ENCODE measurements around the gene FMO1. TPM values are rescaled to one million over a fixed set of nuclear protein-coding genes. Genes with fewer than 3 reads are reported as not detected.

FMO1 gene, protein sequence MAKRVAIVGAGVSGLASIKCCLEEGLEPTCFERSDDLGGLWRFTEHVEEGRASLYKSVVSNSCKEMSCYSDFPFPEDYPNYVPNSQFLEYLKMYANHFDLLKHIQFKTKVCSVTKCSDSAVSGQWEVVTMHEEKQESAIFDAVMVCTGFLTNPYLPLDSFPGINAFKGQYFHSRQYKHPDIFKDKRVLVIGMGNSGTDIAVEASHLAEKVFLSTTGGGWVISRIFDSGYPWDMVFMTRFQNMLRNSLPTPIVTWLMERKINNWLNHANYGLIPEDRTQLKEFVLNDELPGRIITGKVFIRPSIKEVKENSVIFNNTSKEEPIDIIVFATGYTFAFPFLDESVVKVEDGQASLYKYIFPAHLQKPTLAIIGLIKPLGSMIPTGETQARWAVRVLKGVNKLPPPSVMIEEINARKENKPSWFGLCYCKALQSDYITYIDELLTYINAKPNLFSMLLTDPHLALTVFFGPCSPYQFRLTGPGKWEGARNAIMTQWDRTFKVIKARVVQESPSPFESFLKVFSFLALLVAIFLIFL
- total RNA-seq: 0.49 TPM
- long read RNA-seq, partial matches to known transcripts: 0 of 1 reads
- long read RNA-seq, other reads (novel, unspliced or antisense): 1 of 1 reads

DNA sequence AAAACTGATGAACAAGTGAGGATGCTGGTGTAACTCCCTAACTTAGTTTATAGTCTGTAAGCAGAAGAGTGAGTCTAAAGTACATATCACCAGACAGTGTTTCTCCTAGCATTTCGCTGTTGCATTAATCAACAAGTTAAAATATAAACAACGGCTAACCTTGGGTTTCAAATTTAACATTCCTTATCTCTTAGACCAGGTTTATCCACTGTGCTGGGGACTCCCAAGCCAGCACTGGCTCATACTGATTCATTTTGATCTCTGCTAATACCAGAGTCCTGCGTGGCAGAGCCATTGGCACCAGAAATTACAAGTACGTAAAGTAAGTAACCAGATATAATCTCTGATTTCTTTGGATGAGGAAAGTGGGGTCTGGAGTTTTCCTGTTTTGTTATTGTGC, at the start of gene FMO1:
Gene FMO1, plus strand, starts transcription at position 193 of the 400 bp plus-strand sequence. CDS start 9,594 bp downstream, outside the sequence.
- DNase-seq: no peak
- Histone ChIP-seq H3K9me3 (replicated peaks) (no peaks in the 10 kb centered on the region), H3K36me3 (no peaks in the 10 kb centered on the region), H3K27me3 (ENCODE audit: low read depth) (peaks cover 22% of the 10 kb centered on the region), H3K4me1 (peaks cover 9% of the 10 kb centered on the region), H3K4me3 (no peak within 1 kb of the TSS), H3K27ac (replicated peaks) (no peak within 1 kb of the TSS)
- TF ChIP-seq, protein P1, sequence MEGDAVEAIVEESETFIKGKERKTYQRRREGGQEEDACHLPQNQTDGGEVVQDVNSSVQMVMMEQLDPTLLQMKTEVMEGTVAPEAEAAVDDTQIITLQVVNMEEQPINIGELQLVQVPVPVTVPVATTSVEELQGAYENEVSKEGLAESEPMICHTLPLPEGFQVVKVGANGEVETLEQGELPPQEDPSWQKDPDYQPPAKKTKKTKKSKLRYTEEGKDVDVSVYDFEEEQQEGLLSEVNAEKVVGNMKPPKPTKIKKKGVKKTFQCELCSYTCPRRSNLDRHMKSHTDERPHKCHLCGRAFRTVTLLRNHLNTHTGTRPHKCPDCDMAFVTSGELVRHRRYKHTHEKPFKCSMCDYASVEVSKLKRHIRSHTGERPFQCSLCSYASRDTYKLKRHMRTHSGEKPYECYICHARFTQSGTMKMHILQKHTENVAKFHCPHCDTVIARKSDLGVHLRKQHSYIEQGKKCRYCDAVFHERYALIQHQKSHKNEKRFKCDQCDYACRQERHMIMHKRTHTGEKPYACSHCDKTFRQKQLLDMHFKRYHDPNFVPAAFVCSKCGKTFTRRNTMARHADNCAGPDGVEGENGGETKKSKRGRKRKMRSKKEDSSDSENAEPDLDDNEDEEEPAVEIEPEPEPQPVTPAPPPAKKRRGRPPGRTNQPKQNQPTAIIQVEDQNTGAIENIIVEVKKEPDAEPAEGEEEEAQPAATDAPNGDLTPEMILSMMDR (IDR thresholded peaks at IDR 0.05; ENCODE audit: borderline replicate concordance): no peak
- intact Hi-C loops (cut with micrococcal nuclease): loop anchor here (5.0 kb wide), 1 partner anchor 64 kb away; the partner anchor contains the start of gene FMO4

DNA sequence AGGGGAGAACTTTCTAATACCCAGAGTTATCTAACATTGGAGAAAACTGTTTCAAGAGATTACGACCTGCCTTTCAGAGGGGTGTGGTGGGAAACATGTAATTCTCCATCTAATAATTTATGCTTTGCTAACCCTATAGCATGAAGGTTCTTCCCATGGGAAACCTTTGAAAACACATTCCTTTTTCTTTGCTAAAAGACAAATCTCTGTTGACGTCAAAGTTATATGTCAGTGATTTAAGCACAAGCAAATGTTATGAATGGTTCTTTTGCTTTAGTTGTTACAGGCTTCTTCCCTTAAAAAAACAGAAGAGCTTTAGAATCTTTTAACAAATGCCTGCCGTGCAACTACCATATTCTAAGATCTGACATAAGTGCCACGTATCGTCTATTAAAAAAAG, 44.0 kb upstream of the FMO1 start:
- DNase-seq: no peak
- Histone ChIP-seq H3K27ac (replicated peaks) (no peak overlapping the region), H3K4me1 (peaks cover 20% of the 10 kb centered on the region), H3K4me3 (no peak overlapping the region), H3K36me3 (peaks cover 91% of the 10 kb centered on the region), H3K9me3 (replicated peaks) (no peaks in the 10 kb centered on the region), H3K27me3 (ENCODE audit: low read depth) (no peaks in the 10 kb centered on the region)
- intact Hi-C loops (cut with micrococcal nuclease): no loop called here
- TF ChIP-seq, protein P1 (IDR thresholded peaks at IDR 0.05; ENCODE audit: borderline replicate concordance): no peak

DNA sequence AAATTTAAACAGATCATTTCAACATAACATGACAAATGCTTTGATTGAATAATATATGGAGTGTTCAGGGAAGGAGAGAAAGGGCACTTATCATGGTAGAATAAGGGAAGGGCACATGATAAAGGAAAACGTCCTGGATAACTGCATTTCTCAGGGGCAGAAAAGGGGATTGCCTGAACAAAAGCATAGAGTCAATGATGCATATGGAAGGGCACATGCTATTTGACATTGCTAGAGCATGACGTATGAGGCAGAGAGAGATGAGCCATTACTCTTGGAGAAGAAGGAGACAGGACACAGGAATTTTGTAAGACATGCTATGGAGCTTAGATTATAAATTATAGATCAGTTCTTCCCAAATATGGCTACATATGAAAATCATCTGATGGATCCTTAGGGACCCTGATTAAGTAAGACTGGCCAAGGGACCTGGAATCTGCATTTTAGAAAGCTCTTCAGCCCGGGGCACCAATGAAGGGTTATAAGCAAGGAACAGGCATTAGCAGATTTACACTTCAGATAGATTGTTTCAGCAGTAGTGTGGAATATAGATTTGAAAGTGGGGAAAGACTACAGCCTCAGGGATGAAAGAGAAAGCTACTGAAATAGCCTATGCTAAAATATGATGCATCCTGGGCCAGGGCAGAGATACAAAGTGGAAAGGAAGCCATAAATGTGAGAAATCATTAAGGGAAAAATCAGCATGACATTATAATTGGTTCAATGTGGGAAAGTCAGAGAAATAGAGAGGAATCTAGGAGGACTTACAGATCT, 41.9 kb upstream of the FMO1 start:
- H3K9me3 ChIP-seq (replicated peaks): no peaks in the 10 kb centered on the region
- DNase-seq: no peak
- TF ChIP-seq, protein P1 (IDR thresholded peaks at IDR 0.05; ENCODE audit: borderline replicate concordance): no peak
- H3K36me3 ChIP-seq: peaks cover 70% of the 10 kb centered on the region
- H3K27ac ChIP-seq (replicated peaks): peak overlapping the region; percentile 71
- H3K27me3 ChIP-seq (ENCODE audit: low read depth): no peaks in the 10 kb centered on the region
- no peak overlapping the region for H3K4me3 ChIP-seq
- intact Hi-C loops (cut with micrococcal nuclease): no loop called here
- peaks cover 41% of the 10 kb centered on the region for H3K4me1 ChIP-seq

DNA sequence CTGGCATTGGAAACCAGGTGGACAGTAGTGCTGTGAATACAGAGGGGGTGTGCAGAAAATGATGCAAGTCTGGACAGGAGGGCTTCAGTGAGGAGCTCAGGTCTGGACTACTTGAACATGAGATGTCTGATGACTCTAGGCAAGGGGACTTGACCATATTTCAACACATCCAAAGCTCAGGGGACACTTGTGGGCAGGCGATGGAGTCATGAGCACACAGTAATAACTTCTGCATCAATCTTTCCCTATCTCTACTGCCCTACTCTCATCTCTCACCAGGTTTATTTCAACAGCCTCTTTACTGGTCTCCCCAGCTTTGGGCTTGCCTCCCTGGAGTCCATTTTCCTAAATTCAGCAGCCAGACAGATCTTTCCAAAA, 41.3 kb upstream of the FMO1 start:
- Histone ChIP-seq H3K4me1 (peaks cover 41% of the 10 kb centered on the region), H3K27me3 (ENCODE audit: low read depth) (no peaks in the 10 kb centered on the region), H3K36me3 (peaks cover 64% of the 10 kb centered on the region), H3K4me3 (no peak overlapping the region), H3K9me3 (replicated peaks) (no peaks in the 10 kb centered on the region), H3K27ac (replicated peaks) (peak overlapping the region; percentile 71)
- intact Hi-C loops (cut with micrococcal nuclease): no loop called here
- TF ChIP-seq, protein P1 (IDR thresholded peaks at IDR 0.05; ENCODE audit: borderline replicate concordance): no peak
- DNase-seq: no peak

DNA sequence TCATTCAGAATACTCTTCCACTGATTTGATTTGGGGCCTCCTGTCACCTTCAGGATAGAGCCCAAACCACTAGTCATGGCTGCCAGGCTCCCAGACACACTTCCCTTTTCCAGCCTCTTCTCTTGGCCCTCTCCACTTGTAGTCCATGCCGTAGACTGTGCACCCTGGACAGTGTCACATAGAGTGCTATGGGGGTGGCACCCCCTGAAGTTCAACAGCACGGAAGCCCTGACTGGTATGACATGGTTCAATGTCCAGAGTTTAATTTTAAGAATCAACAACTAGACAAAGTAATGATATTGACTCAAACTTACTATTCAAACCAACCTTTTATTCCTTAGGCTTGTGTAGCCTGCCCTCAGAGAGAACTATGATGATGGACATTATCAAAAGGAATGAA, 40.9 kb upstream of the FMO1 start:
- H3K4me3 ChIP-seq: no peak overlapping the region
- no peaks in the 10 kb centered on the region for H3K27me3 ChIP-seq (ENCODE audit: low read depth)
- no peak for DNase-seq
- no peaks in the 10 kb centered on the region for H3K9me3 ChIP-seq (replicated peaks)
- intact Hi-C loops (cut with micrococcal nuclease): no loop called here
- TF ChIP-seq, protein P1 (IDR thresholded peaks at IDR 0.05; ENCODE audit: borderline replicate concordance): no peak
- H3K36me3 ChIP-seq: peaks cover 60% of the 10 kb centered on the region
- H3K27ac ChIP-seq (replicated peaks): peak overlapping the region; percentile 71
- peaks cover 41% of the 10 kb centered on the region for H3K4me1 ChIP-seq
